Measurements from ENCODE around the gene ASCC2. TPM values are rescaled to one million over a fixed set of nuclear protein-coding genes. Genes with fewer than 3 reads are reported as not detected.
"Not testable (repeated sequence)": the region's sequence is repeated elsewhere in the genome, so short reads cannot be mapped to it uniquely, and the experiment has no call there.

The ASCC2 gene
- total RNA-seq, 1 donor from 2014 or later: 24.9 TPM

- DNase-seq (ENCODE audit: low spot score in 2 of 2): no peak
- no peaks in the 10 kb centered on the region for H3K9me3 ChIP-seq
- H3K4me1 ChIP-seq: peaks cover 5 to 13% of the 10 kb centered on the region in 2 donors
- peak overlapping the region; percentile 68 to 83 for H3K27ac ChIP-seq
- peak overlapping the region; percentile 69 to 71 for H3K4me3 ChIP-seq
- peaks cover under 1 to 6% of the 10 kb centered on the region in 2 donors for H3K36me3 ChIP-seq
- no peaks in the 10 kb centered on the region for H3K27me3 ChIP-seq
- intact Hi-C loops (cut with DNase I): loop anchor here (1.0 to 2.0 kb wide), 4 partner anchors 45 to 235 kb away; partner anchors contain the start of genes MTMR3, NF2, UQCR10 and ZMAT5
- TF ChIP-seq CTCF (IDR thresholded peaks at IDR 0.05): no peak
Measured at GRCh38 chr22:29838599-29838956, 504 bp upstream of the ASCC2 start.

GRCh38 chr22:29836791-29837370, 1.2 kb downstream of the ASCC2 start:
- DNase-seq (ENCODE audit: low spot score in 2 of 2); H3K27me3 ChIP-seq; H3K27ac ChIP-seq; intact Hi-C loops (cut with DNase I); H3K9me3 ChIP-seq: not testable (repeated sequence)
- Histone ChIP-seq H3K4me1 (peaks cover 5 to 13% of the 10 kb centered on the region in 2 donors), H3K4me3 (peak overlapping the region in 1 of 2 donors; percentile 71), H3K36me3 (peaks cover 10 to 18% of the 10 kb centered on the region in 2 donors)

GRCh38 chr22:29834046-29834445, 4.0 kb downstream of the ASCC2 start:
- no peak for DNase-seq (ENCODE audit: low spot score in 2 of 2)
- Histone ChIP-seq H3K4me3 (no peak overlapping the region), H3K4me1 (peaks cover 5 to 13% of the 10 kb centered on the region in 2 donors), H3K36me3 (peaks cover 10 to 42% of the 10 kb centered on the region in 2 donors), H3K9me3 (no peaks in the 10 kb centered on the region), H3K27me3 (no peaks in the 10 kb centered on the region), H3K27ac (no peak overlapping the region)
- no peak for TF ChIP-seq CTCF (IDR thresholded peaks at IDR 0.05)
- intact Hi-C loops (cut with DNase I): no loop called here

- peaks cover 10 to 48% of the 10 kb centered on the region in 2 donors for H3K36me3 ChIP-seq
- no peak for DNase-seq (ENCODE audit: low spot score in 2 of 2)
- TF ChIP-seq CTCF (IDR thresholded peaks at IDR 0.05): no peak
- intact Hi-C loops (cut with DNase I): no loop called here
- H3K27ac ChIP-seq: no peak overlapping the region
- H3K9me3 ChIP-seq: no peaks in the 10 kb centered on the region
- H3K4me1 ChIP-seq: peaks cover 5 to 13% of the 10 kb centered on the region in 2 donors
- no peak overlapping the region for H3K4me3 ChIP-seq
- no peaks in the 10 kb centered on the region for H3K27me3 ChIP-seq
Measured at GRCh38 chr22:29833392-29833965, 4.6 kb downstream of the ASCC2 start.

- intact Hi-C loops (cut with DNase I): no loop called here
- Histone ChIP-seq H3K36me3 (peaks cover 14 to 48% of the 10 kb centered on the region in 2 donors), H3K4me1 (peaks cover 0 to 4% of the 10 kb centered on the region in 2 donors)
Measured at GRCh38 chr22:29831958-29832357, 6.1 kb downstream of the ASCC2 start.

More at GRCh38 chr22:29831958-29832357, 6.1 kb downstream of the ASCC2 start:
- Histone ChIP-seq H3K9me3 (no peaks in the 10 kb centered on the region), H3K4me3 (no peak overlapping the region), H3K27me3 (no peaks in the 10 kb centered on the region), H3K27ac (no peak overlapping the region)
- no peak for DNase-seq (ENCODE audit: low spot score in 2 of 2)
- no peak for TF ChIP-seq CTCF (IDR thresholded peaks at IDR 0.05)
